CD14-positive monocyte (primary cell): ENCODE data around the gene C4orf33. TPM values are rescaled to one million over a fixed set of nuclear protein-coding genes. Genes with fewer than 3 reads are reported as not detected.

Experiments used
- DNase-seq, 3 donors: peaks; one replicate each; pipeline ENCODE4 v3.0.0-alpha.2; 2011 to 2022
- H2AFZ ChIP-seq: 2 replicates; pipeline ENCODE4 v1.6.0; 2012; ENCODE audit warnings: mild to moderate bottlenecking, low read depth, low read length, inconsistent platforms; ENCODE audit not compliant: insufficient read depth, poor library complexity, severe bottlenecking
- H3K27ac ChIP-seq, 2 donors: 1 replicate in 1 of 2; 2 replicates in 1 of 2; pipeline ENCODE4 v1.5.1; 2012 to 2013; ENCODE audit warnings: low read length in 2 of 2, control low read depth in 1 of 2, inconsistent platforms in 1 of 2, low read depth in 1 of 2, mild to moderate bottlenecking in 1 of 2
- H3K27me3 ChIP-seq, 2 donors: one replicate each; pipeline versions ENCODE4 v1.6.0 to v1.6.1; 2011 to 2013; ENCODE audit warnings: low read length in 2 of 2; ENCODE audit not compliant: control insufficient read depth in 2 of 2, insufficient read depth in 2 of 2
- H3K36me3 ChIP-seq, 2 donors: replicated peaks in 1 of 2; 1 replicate in 1 of 2; 2 replicates in 1 of 2; pipeline versions ENCODE4 v1.5.1 to v1.6.1; 2012 to 2013; ENCODE audit warnings: low read length in 2 of 2, control low read depth in 1 of 2, inconsistent platforms in 1 of 2, mild to moderate bottlenecking in 1 of 2; ENCODE audit not compliant: insufficient read depth in 2 of 2, control insufficient read depth in 1 of 2
- H3K4me1 ChIP-seq, 2 donors: 1 replicate in 1 of 2; 2 replicates in 1 of 2; pipeline versions ENCODE4 v1.5.1 to v1.6.1; 2012 to 2013; ENCODE audit warnings: low read length in 2 of 2, control low read depth in 1 of 2, inconsistent platforms in 1 of 2, mild to moderate bottlenecking in 1 of 2, moderate library complexity in 1 of 2; ENCODE audit not compliant: insufficient read depth in 2 of 2, control insufficient read depth in 1 of 2
- H3K4me2 ChIP-seq: replicated peaks from 2 replicates; pipeline ENCODE3; 2012; ENCODE audit warnings: low read length, moderate library complexity, mild to moderate bottlenecking; ENCODE audit not compliant: poor library complexity, severe bottlenecking; ENCODE audit errors: extremely low read depth
- H3K4me3 ChIP-seq, 3 experiments: fragments of 200-600 bp in 1 of 3; sonication (generic) in 1 of 3; replicated peaks in 1 of 3; 1 replicate in 2 of 3; 2 replicates in 1 of 3; pipeline ENCODE4 v1.5.1; 2011 to 2013; ENCODE audit warnings: low read length in 3 of 3, mild to moderate bottlenecking in 3 of 3, control low read depth in 2 of 3, low read depth in 2 of 3, inconsistent platforms in 1 of 3, moderate library complexity in 1 of 3
- H3K79me2 ChIP-seq: 2 replicates; pipeline ENCODE4 v1.6.0; 2012; ENCODE audit warnings: mild to moderate bottlenecking, control low read depth, inconsistent platforms, low read length, moderate library complexity; ENCODE audit not compliant: insufficient read depth
- H3K9ac ChIP-seq: 2 replicates; pipeline ENCODE4 v1.6.0; 2017; ENCODE audit warnings: low read length, mild to moderate bottlenecking; ENCODE audit not compliant: insufficient read depth, poor library complexity, severe bottlenecking
- H3K9me3 ChIP-seq, 2 donors: replicated peaks in 1 of 2; 1 replicate in 1 of 2; 2 replicates in 1 of 2; pipeline versions ENCODE4 v1.5.1 to v1.6.1; 2012 to 2013; ENCODE audit warnings: low read length in 2 of 2, control low read depth in 1 of 2; ENCODE audit not compliant: control insufficient read depth in 1 of 2, insufficient read depth in 1 of 2
- H4K20me1 ChIP-seq: 2 replicates; pipeline ENCODE4 v1.6.0; 2012; ENCODE audit warnings: mild to moderate bottlenecking, low read length, control low read depth, moderate library complexity; ENCODE audit not compliant: insufficient read depth
- H3K27ac Mint-ChIP-seq, 7 donors: one replicate each; pipeline ENCODE4 v1.8.0; 2020; ENCODE audit warnings: mild to moderate bottlenecking in 7 of 7, mixed read lengths in 7 of 7, moderate library complexity in 6 of 7, inconsistent platforms in 2 of 7
- H3K27me3 Mint-ChIP-seq, 3 donors: one replicate each; pipeline ENCODE4 v1.8.0; 2021 to 2022; ENCODE audit warnings: low read depth in 3 of 3, mild to moderate bottlenecking in 3 of 3, mixed read lengths in 3 of 3, moderate library complexity in 3 of 3, inconsistent platforms in 1 of 3
- H3K36me3 Mint-ChIP-seq, 2 donors: one replicate each; pipeline ENCODE4 v1.8.0; 2020; ENCODE audit warnings: mixed read lengths in 2 of 2, inconsistent platforms in 1 of 2, mild to moderate bottlenecking in 1 of 2
- H3K4me1 Mint-ChIP-seq: one replicate; pipeline ENCODE4 v1.8.0; 2020; ENCODE audit warnings: mild to moderate bottlenecking, mixed read lengths
- H3K4me3 Mint-ChIP-seq, 2 donors: one replicate each; pipeline ENCODE4 v1.8.0; 2020; ENCODE audit warnings: mild to moderate bottlenecking in 2 of 2, mixed read lengths in 2 of 2, moderate library complexity in 1 of 2
- H3K9me3 Mint-ChIP-seq, 7 donors: one replicate each; pipeline ENCODE4 v1.8.0; 2020 to 2022; ENCODE audit warnings: mixed read lengths in 7 of 7, mild to moderate bottlenecking in 6 of 7, moderate library complexity in 6 of 7, inconsistent platforms in 2 of 7
- WGBS: methylation state at CpG from one replicate; pipeline ENCODE4 v1.1.5; 2013; ENCODE audit warnings: missing lambda C conversion rate; ENCODE audit not compliant: insufficient coverage; 5-methylcytosine and 5-hydroxymethylcytosine counted together
- intact Hi-C, 2 donors: fragments of 100-400 bp; cut with micrococcal nuclease; formaldehyde crosslinking; loops; one replicate each; pipeline versions ENCODE4 v1.15.0 to v1.15.1; 2023
- polyA plus RNA-seq, 3 donors: library from polyadenylated mRNA; depleted of rRNA in 1 of 3; unstranded in 2 of 3; stranded (reverse) in 1 of 3; fragments of 300-500 nt in 2 of 3; fragments of >200 nt in 1 of 3; fragmentation: Illumina TruSeq in 2 of 3; gene quantifications; 1 replicate in 2 of 3; 2 replicates in 1 of 3; pipeline ENCODE4 v1.2.3, GENCODE V29; 2012 to 2021
- TF ChIP-seq, protein P1 (sequence below): fragments of 200-600 bp; IDR thresholded peaks from one replicate; pipeline ENCODE4 v1.8.0; 2022; ENCODE audit warnings: antibody characterized with exemption, mild to moderate bottlenecking

The C4orf33 gene
- polyA plus RNA-seq, 3 donors: 16.6 to 33.0 (median 28.2) TPM

- Mint-ChIP-seq H3K36me3 (no peaks in the 10 kb centered on the region), H3K4me3 (no peak overlapping the region), H3K27me3 (peaks cover 8 to 13% (median 8%) of the 10 kb centered on the region in 3 donors), H3K27ac (no peak overlapping the region), H3K4me1 (peaks cover 3% of the 10 kb centered on the region), H3K9me3 (peaks cover 0 to 4% (median 2%) of the 10 kb centered on the region in 7 donors)
- Histone ChIP-seq H3K27me3 (peaks cover 6 to 12% of the 10 kb centered on the region in 2 donors), H3K36me3 (no peaks in the 10 kb centered on the region), H3K9me3 (no peaks in the 10 kb centered on the region), H3K4me2 (no peak overlapping the region), H2AFZ (no peak overlapping the region), H4K20me1 (no peaks in the 10 kb centered on the region), H3K4me3 (no peak overlapping the region), H3K27ac (no peak overlapping the region), H3K79me2 (no peaks in the 10 kb centered on the region), H3K9ac (no peak overlapping the region), H3K4me1 (no peaks in the 10 kb centered on the region)
- DNase-seq: no peak
- TF ChIP-seq, protein P1, sequence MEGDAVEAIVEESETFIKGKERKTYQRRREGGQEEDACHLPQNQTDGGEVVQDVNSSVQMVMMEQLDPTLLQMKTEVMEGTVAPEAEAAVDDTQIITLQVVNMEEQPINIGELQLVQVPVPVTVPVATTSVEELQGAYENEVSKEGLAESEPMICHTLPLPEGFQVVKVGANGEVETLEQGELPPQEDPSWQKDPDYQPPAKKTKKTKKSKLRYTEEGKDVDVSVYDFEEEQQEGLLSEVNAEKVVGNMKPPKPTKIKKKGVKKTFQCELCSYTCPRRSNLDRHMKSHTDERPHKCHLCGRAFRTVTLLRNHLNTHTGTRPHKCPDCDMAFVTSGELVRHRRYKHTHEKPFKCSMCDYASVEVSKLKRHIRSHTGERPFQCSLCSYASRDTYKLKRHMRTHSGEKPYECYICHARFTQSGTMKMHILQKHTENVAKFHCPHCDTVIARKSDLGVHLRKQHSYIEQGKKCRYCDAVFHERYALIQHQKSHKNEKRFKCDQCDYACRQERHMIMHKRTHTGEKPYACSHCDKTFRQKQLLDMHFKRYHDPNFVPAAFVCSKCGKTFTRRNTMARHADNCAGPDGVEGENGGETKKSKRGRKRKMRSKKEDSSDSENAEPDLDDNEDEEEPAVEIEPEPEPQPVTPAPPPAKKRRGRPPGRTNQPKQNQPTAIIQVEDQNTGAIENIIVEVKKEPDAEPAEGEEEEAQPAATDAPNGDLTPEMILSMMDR: no peak
- intact Hi-C loops: no loop called here
- WGBS: no CpG with 5 or more reads among the region's 3 CpGs
Observed at GRCh38 chr4:129163427-129163826, 67.5 kb downstream of the C4orf33 start.

DNA sequence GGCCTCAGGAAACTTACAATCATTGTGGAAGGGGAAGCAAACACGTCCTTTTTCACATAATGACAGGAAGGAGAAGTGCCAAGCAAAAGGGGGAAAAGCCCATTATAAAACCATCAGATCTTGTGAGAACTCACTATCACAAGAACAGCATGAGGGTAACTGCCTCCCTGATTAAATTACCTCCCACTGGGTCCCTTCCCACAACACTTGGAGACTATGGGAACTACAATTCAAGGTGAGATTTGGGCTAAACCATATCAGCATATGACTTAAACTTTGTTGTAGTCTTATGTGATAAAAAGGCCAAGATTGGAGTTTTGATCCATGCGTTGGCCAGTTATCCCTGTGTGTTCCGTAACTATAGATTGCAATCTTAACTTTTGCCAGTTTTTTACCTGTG is 68.3 kb downstream of the C4orf33 start:
- Mint-ChIP-seq H3K9me3 (peaks cover 0 to 4% (median 2%) of the 10 kb centered on the region in 7 donors), H3K4me1 (peaks cover 3% of the 10 kb centered on the region), H3K4me3 (no peak overlapping the region), H3K27ac (no peak overlapping the region), H3K27me3 (peaks cover 8 to 14% (median 9%) of the 10 kb centered on the region in 3 donors), H3K36me3 (no peaks in the 10 kb centered on the region)
- Histone ChIP-seq H3K27ac (no peak overlapping the region), H3K27me3 (peaks cover 8 to 12% of the 10 kb centered on the region in 2 donors), H3K79me2 (no peaks in the 10 kb centered on the region), H3K36me3 (no peaks in the 10 kb centered on the region), H3K9me3 (no peaks in the 10 kb centered on the region), H4K20me1 (no peaks in the 10 kb centered on the region), H3K4me1 (no peaks in the 10 kb centered on the region), H3K9ac (no peak overlapping the region), H3K4me3 (no peak overlapping the region), H2AFZ (no peak overlapping the region), H3K4me2 (no peak overlapping the region)
- TF ChIP-seq, protein P1: no peak
- 100% methylated on average over 2 of the region's 3 CpGs for WGBS
- no peak for DNase-seq
- intact Hi-C loops: no loop called here

Other genes with a start within 250 kb of the C4orf33 start
- gene SCLT1, start 2.6 kb upstream of the C4orf33 start, polyA plus RNA-seq: 10 to 100 TPM; 14.8 to 20.1 (median 17.9) TPM